HepG2 (cell line): ENCODE results near the gene CXCR5. TPM values are rescaled to one million over a fixed set of nuclear protein-coding genes. Genes with fewer than 3 reads are reported as not detected.

Source experiments
- ADNP ChIP-seq: sonication (generic); formaldehyde crosslinking; IDR thresholded peaks from 2 replicates; pipeline ENCODE4 v1.4.0; 2020; ENCODE audit warnings: missing genetic modification reagents
- ARID5B ChIP-seq: IDR thresholded peaks from 2 replicates; pipeline ENCODE4 v1.4.0; 2020; ENCODE audit warnings: mild to moderate bottlenecking, missing genetic modification reagents
- BCL6 ChIP-seq: IDR thresholded peaks from 2 replicates; pipeline ENCODE4 v1.6.1; 2016; ENCODE audit warnings: missing genetic modification reagents, missing compliant biosample characterization
- BRCA1 ChIP-seq: sonication (generic); formaldehyde crosslinking; IDR thresholded peaks from 2 replicates; pipeline ENCODE4 v1.4.0; 2020; ENCODE audit warnings: missing genetic modification reagents
- HES4 ChIP-seq: sonication (generic); formaldehyde crosslinking; IDR thresholded peaks from 2 replicates; pipeline ENCODE4 v1.9.0; 2021; ENCODE audit warnings: mild to moderate bottlenecking, missing genetic modification reagents, borderline replicate concordance
- SIN3B ChIP-seq: fragments of 150-350 bp; IDR thresholded peaks from 2 replicates; pipeline ENCODE4 v1.6.1; 2014; ENCODE audit warnings: low read length
- SNAI1 ChIP-seq: sonication (generic); formaldehyde crosslinking; IDR thresholded peaks from 2 replicates; pipeline ENCODE4 v1.5.0; 2020; ENCODE audit warnings: mild to moderate bottlenecking, missing genetic modification reagents, borderline replicate concordance
- STAT5B ChIP-seq: sonication (generic); formaldehyde crosslinking; IDR thresholded peaks from 2 replicates; pipeline ENCODE4 v1.4.0; 2020; ENCODE audit warnings: missing genetic modification reagents
- TOPORS ChIP-seq: sonication (generic); formaldehyde crosslinking; IDR thresholded peaks from 2 replicates; pipeline ENCODE4 v1.8.0; 2023; ENCODE audit warnings: mild to moderate bottlenecking, missing genetic modification reagents
- ZFX ChIP-seq: sonication (generic); formaldehyde crosslinking; IDR thresholded peaks from 2 replicates; pipeline ENCODE4 v1.4.0; 2020; ENCODE audit warnings: mild to moderate bottlenecking, low read depth, missing genetic modification reagents, moderate library complexity
- ZKSCAN1 ChIP-seq: fragments of 150-350 bp; IDR thresholded peaks from 2 replicates; pipeline ENCODE4 v1.6.1; 2014; ENCODE audit warnings: low read length
- ZNF496 ChIP-seq: sonication (generic); formaldehyde crosslinking; IDR thresholded peaks from 2 replicates; pipeline ENCODE4 v1.8.1; 2023; ENCODE audit warnings: mild to moderate bottlenecking, moderate library complexity, missing genetic modification reagents; ENCODE audit not compliant: insufficient replicate concordance
- ZNF574 ChIP-seq: sonication (generic); formaldehyde crosslinking; IDR thresholded peaks from 2 replicates; pipeline ENCODE4 v1.4.0; 2020; ENCODE audit warnings: missing genetic modification reagents
- ZNF879 ChIP-seq: sonication (generic); formaldehyde crosslinking; IDR thresholded peaks from 2 replicates; pipeline ENCODE4 v1.8.1; 2023; ENCODE audit warnings: missing genetic modification reagents
- ZNF883 ChIP-seq: sonication (generic); formaldehyde crosslinking; IDR thresholded peaks from 2 replicates; pipeline ENCODE4 v1.5.1; 2020; ENCODE audit warnings: mild to moderate bottlenecking, missing genetic modification reagents; ENCODE audit errors: not compliant biosample characterization
- ZSCAN29 ChIP-seq: sonication (generic); formaldehyde crosslinking; conservative IDR thresholded peaks from 2 replicates; pipeline ENCODE4 v1.4.0; 2020; ENCODE audit warnings: mild to moderate bottlenecking, missing genetic modification reagents
- polyA plus RNA-seq, 8 experiments: library from polyadenylated mRNA; depleted of rRNA in 3 of 8; stranded (reverse) in 7 of 8; unstranded in 1 of 8; fragments of >200 nt; fragmentation: Illumina TruSeq in 4 of 8; extraction: Trizol in 4 of 8; gene quantifications; 2 replicates each; pipeline versions ENCODE4 v1.2.1 to v1.2.3, GENCODE V29; 2011 to 2016; ENCODE audit warnings: low read depth in 4 of 8, missing spikeins in 1 of 8, mixed read lengths in 1 of 8; ENCODE audit not compliant: insufficient read depth in 1 of 8
- total RNA-seq, 5 experiments: library from RNA; depleted of rRNA; stranded (reverse); fragments of >200 nt; fragmentation: Illumina TruSeq; extraction: Trizol; gene quantifications; 2 replicates each; pipeline ENCODE4 v1.2.3, GENCODE V29; 2016; ENCODE audit warnings: low read depth in 1 of 5
- TF ChIP-seq, protein P1 (sequence below): sonication (generic); formaldehyde crosslinking; IDR thresholded peaks from 2 replicates; pipeline ENCODE4 v1.4.0; 2020; ENCODE audit warnings: missing genetic modification reagents
- TF ChIP-seq, protein P2 (sequence below): sonication (generic); formaldehyde crosslinking; IDR thresholded peaks from 2 replicates; pipeline ENCODE4 v1.4.0; 2020; ENCODE audit warnings: low read depth, missing genetic modification reagents

CXCR5 gene
- total and polyA plus RNA-seq, 2 of the 13 experiments (the other 11 are each of a cell fraction or from before 2014, with no cell fraction given) = not detected

DNA sequence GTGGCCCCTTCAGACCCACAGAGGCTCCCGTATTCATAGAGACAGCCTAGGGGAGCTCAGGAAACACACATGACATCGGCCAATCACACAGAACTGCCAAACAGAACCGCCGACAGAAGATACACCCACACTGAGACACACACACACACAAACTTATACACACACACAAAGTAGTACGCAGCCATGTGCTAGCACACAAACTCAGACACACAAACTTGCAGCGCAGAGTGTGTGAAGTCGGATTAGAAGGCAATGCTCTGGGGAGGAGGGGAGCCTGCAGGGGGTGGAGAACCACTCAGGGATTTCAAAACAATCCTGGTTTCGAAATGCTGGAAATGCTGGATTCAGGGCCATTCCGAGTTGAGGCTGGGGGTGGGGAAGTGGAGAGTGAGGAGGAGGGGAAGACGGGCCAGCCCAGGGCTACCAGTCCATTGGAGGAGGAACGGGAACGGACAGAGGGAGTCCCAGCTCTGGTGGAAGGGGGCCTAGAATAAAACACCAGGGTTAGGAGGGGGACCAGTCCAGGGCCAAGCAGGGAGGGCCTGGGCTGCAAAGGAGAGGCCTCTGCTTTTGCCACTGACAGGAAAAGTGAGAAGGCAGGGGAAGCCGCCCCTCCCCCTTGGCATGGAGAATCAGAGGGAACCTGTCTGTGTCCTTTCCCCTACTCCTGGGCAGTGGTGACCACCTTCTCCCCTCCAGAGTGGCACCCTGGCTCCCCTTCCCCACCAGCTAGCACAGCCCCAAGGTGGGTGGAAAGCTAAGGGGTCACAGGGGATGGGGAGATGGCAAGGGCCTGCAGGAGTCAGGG is 37.6 kb downstream of the CXCR5 start (continued):
- TF ChIP-seq ARID5B (peak; percentile 85), ZSCAN29 (CRISPR knock-in tag) (peak; percentile 51), ZKSCAN1 (no peak), ZNF883 (CRISPR knock-in tag) (no peak), STAT5B (no peak), ADNP (CRISPR knock-in tag) (no peak), ZFX (peak; percentile 52), ZNF574 (CRISPR knock-in tag) (no peak; the same call in 1 of the 2 replicates), ZNF496 (CRISPR knock-in tag) (no peak), BCL6 (CRISPR knock-in tag) (peak; percentile 75), TOPORS (CRISPR knock-in tag) (no peak), SIN3B (no peak), BRCA1 (CRISPR knock-in tag) (no peak), SNAI1 (no peak), ZNF879 (CRISPR knock-in tag) (no peak), HES4 (CRISPR knock-in tag) (no peak)
- TF ChIP-seq, protein P1, sequence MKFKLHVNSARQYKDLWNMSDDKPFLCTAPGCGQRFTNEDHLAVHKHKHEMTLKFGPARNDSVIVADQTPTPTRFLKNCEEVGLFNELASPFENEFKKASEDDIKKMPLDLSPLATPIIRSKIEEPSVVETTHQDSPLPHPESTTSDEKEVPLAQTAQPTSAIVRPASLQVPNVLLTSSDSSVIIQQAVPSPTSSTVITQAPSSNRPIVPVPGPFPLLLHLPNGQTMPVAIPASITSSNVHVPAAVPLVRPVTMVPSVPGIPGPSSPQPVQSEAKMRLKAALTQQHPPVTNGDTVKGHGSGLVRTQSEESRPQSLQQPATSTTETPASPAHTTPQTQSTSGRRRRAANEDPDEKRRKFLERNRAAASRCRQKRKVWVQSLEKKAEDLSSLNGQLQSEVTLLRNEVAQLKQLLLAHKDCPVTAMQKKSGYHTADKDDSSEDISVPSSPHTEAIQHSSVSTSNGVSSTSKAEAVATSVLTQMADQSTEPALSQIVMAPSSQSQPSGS (CRISPR knock-in tag) = peak; percentile 64; the same call in 1 of the 2 replicates
- TF ChIP-seq, protein P2, sequence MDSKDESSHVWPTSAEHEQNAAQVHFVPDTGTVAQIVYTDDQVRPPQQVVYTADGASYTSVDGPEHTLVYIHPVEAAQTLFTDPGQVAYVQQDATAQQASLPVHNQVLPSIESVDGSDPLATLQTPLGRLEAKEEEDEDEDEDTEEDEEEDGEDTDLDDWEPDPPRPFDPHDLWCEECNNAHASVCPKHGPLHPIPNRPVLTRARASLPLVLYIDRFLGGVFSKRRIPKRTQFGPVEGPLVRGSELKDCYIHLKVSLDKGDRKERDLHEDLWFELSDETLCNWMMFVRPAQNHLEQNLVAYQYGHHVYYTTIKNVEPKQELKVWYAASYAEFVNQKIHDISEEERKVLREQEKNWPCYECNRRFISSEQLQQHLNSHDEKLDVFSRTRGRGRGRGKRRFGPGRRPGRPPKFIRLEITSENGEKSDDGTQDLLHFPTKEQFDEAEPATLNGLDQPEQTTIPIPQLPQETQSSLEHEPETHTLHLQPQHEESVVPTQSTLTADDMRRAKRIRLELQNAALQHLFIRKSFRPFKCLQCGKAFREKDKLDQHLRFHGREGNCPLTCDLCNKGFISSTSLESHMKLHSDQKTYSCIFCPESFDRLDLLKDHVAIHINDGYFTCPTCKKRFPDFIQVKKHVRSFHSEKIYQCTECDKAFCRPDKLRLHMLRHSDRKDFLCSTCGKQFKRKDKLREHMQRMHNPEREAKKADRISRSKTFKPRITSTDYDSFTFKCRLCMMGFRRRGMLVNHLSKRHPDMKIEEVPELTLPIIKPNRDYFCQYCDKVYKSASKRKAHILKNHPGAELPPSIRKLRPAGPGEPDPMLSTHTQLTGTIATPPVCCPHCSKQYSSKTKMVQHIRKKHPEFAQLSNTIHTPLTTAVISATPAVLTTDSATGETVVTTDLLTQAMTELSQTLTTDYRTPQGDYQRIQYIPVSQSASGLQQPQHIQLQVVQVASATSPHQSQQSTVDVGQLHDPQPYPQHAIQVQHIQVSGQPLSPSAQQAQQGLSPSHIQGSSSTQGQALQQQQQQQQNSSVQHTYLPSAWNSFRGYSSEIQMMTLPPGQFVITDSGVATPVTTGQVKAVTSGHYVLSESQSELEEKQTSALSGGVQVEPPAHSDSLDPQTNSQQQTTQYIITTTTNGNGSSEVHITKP (CRISPR knock-in tag) = no peak
